GM19193 (cell line): ENCODE results near the gene ABCA5.

Experiments used
- POLR2A ChIP-seq: IDR thresholded peaks from 4 replicates; pipeline ENCODE4 v1.6.1; 2011; ENCODE audit not compliant: insufficient read depth, insufficient read length; ENCODE audit errors: extremely low read depth

ABCA5 gene

DNA sequence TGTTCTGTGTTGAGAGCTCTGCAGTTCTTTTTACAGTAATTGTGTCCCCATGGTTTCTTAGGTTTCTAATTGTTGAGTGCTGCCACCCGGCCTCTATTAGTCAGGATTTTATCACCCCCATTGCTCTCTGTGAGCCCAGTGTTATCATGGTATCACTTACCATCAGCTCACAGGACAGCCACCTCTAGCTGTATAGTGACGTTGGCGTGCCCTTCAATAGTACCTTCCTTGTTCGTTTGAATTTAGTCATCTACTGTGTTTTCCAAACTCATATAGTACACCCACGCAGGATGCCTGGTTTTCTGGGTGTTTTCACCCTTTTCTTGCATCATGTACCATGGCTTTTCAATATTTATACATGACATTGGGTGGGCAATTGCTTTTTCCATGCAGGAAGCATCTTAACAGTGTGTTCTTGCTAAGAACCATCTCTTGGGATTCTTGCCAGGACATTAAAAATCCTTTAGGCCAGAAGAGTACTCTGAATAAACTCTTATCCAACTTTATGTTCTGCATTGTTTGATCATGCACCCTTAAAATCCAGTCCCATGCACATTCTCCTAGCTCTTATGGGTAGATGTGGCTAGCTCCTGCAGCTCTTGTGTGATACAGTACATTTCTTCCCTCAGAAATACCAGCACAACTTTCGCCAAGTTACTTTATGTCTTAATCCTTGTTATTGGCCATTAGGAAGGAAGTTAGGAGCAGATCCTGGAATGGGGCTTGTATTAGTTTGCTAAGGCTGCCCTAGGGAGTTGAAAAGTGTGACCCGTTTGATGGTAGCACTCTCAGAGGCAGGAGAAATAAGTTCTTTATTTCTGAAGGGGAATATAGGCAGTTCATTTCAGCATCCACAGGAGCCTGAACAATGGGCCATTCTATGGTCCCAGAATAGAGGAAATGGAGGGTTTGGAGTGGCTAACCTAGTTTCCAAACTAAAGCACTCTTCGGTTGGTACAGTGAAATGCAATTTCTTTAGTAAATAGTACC, 87.0 kb downstream of the ABCA5 start:
- TF ChIP-seq POLR2A, result no peak

DNA sequence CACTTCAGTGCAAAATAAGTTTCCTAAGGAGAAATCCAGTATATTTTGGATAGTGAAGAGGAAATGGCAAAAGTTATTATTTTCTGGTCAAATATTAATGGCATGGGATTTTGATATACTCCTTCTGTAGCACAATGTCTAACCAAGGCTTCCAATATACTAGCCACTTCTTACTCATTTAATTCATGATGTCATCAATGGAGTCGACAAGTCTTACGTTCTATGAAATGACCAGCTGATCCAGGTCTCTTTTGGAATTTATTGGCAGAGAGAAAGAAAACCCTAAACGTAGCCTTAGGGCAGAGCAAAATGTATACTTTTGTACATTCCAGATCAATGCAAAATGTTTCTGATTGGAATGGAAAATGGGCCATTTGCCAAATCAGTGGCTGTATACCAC, 90.0 kb downstream of the ABCA5 start:
- TF ChIP-seq POLR2A, result no peak

DNA sequence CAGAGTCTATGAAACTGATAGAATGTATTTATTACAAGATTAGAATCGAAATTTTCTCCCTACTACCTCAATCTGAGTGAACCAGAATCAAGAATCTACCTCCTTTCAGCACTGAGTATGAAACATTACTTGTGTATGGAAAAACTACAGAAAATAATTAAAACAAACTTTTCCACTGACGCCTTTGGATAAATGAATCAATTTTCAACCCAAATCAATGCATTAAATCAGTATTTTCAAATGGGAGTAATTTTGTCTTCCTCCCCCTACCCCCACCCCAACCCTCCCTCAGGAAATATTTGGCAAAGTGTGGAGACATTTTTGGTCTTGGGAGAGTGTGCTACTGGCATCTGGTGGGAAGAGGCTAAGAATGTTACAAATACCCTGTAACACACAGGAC, 90.5 kb downstream of the ABCA5 start:
- TF ChIP-seq POLR2A, result no peak

- no peak for TF ChIP-seq POLR2A
Observed at GRCh38 chr17:69235338-69236058, 91.4 kb downstream of the ABCA5 start.

- no peak for TF ChIP-seq POLR2A
Observed at GRCh38 chr17:69232650-69233049, 94.3 kb downstream of the ABCA5 start.

- no peak for TF ChIP-seq POLR2A
Observed at GRCh38 chr17:69231521-69231920, 95.4 kb downstream of the ABCA5 start.

GRCh38 chr17:69230939-69231338, 96.0 kb downstream of the ABCA5 start:
- TF ChIP-seq POLR2A, result no peak

- no peak for TF ChIP-seq POLR2A
Observed at GRCh38 chr17:69228576-69228975, 98.4 kb downstream of the ABCA5 start, which contains the start of gene ABCA10. TSS of gene ABCA10 (minus strand) at chr17:69228824. CDS start at chr17:69225358, 3,466 bp downstream.

DNA sequence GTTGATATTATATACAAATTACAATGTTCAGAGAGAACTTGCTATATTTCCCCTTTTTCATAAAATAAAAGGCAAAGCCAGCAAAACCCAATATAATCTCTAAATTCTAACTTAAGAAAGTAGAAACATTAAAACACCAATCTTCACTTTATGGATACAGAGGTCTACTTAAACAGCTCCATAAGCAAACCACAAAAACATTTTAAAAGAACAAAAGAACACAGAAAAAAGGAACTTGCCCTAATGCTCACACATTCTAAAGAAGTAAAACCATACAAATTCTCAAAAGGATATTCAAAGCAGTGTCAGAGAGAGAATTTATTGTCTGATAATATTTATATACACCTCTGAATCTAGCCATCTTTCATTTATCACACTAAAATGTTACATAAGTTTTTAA, 98.9 kb downstream of the ABCA5 start:
- no peak for TF ChIP-seq POLR2A

DNA sequence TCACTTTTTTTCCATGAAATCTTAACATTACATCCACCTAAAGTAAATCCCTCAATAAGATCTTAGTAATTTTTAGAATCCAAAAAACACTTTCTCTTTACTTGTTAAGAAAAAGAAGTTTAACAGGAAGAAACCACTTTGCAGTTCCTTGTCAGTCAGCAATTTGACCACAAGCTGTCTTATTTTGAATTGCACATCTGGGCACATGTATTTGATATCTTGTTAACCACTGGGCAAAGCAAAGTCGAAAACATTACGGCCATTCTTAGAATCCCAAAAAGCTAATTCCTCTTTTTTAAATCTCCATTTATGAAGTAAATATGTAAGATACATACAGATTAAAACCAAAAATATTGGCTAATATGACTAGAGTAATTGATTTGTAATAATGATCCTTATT, 99.4 kb downstream of the ABCA5 start:
- no peak for TF ChIP-seq POLR2A

- TF ChIP-seq POLR2A, result no peak
Observed at GRCh38 chr17:69223809-69224208, 103.1 kb downstream of the ABCA5 start.

GRCh38 chr17:69222707-69223258, 104.2 kb downstream of the ABCA5 start:
- no peak for TF ChIP-seq POLR2A

DNA sequence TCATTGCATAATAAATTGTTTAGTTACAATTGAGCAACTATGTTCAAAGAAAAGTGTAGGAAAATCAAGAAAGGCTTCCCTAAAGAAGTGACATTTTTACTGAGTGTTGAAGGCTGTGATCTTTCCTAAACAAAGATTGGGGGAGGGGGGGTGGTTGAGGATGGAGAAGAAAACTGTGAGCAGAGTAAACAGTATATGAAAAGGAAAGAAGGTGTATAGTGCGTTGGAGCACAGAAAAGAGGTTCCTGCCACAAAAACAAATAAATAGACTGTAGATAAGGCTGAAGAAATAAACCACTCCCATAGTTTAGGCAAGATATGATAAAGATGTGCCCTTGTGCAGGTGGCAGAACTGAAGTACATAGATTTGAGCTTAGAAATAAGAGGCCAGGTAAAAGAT, 106.8 kb downstream of the ABCA5 start:
- TF ChIP-seq POLR2A, result no peak

GRCh38 chr17:69218986-69219385, 107.9 kb downstream of the ABCA5 start:
- TF ChIP-seq POLR2A, result no peak

- TF ChIP-seq POLR2A, result no peak
Observed at GRCh38 chr17:69213059-69213813, 113.7 kb downstream of the ABCA5 start.

- TF ChIP-seq POLR2A, result no peak
Observed at GRCh38 chr17:69208640-69209039, 118.3 kb downstream of the ABCA5 start.

- no peak for TF ChIP-seq POLR2A
Observed at GRCh38 chr17:69207151-69207550, 119.8 kb downstream of the ABCA5 start.
